GM18507 (cell line): ENCODE results near the gene LIN28A.

Experiments
- DNase-seq: peaks from one replicate; pipeline ENCODE4 v3.0.0; 2011; ENCODE audit warnings: low read depth; ENCODE audit not compliant: insufficient read length; ENCODE audit errors: extremely low spot score
- FAIRE-seq: peaks from 2 replicates; lab custom pipeline; 2011; peaks lifted over from hg19 to GRCh38; lab: Jason Lieb, UNC

LIN28A gene

DNA sequence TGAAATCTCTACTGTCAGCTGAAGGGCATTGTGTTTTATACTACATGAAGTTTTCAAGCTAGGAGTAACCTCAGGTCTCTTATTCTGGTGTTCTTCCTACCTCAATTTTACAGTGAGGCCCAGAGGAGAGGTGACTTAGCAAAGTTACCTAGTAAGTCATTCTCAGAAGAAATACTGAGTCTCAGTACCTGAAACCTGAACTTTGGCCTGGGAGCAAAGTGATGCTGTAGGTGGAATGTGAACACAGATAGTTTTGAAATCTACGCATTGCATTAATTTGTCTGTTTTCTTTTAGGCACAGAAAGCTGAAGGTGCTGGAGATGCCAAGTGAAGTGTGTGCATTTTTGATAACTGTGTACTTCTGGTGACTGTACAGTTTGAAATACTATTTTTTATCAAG is 64.2 kb downstream of the LIN28A start:
- DNase-seq (no peak), FAIRE-seq (no peak)

DNA sequence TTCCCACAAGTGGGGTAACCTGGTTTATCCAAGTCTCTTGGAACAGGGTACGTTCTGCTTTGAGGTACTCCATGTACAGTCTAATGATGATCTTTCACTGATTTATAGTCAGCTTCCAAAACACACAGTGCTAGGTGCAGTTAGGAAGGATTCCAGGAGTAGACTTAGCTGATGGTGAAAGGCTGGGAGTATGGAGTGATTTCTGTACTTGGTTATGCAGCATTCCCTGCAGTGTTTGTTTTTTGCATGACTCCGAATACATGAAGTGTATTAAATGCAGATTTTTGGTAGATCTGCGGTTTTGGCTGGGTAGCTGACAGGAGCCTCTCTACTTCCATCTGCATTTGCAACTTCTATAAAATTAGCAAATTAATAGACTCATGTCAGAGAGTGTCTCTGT is 65.4 kb downstream of the LIN28A start:
- DNase-seq (no peak), FAIRE-seq (no peak)

DNA sequence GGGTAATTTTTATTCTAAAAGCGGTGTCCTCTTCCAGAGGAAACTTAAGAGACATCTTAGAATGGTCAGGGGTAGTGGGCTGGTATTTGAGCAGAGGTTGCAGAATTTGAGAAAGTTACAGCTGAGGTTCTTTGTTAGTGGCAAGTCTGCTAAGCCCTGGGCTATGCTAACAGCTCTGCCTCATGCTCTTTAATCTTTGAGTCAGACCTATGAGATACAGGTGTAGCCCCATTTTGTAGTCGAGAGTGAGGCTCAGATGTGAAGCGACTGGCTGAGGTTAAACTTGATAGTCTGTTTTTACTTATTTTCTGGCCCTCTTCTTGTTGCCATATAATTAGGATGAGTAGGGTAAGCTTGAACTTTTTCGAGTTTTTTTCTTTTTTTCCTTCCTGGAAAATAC is 66.3 kb downstream of the LIN28A start:
- no peak for DNase-seq
- no peak for FAIRE-seq

DNA sequence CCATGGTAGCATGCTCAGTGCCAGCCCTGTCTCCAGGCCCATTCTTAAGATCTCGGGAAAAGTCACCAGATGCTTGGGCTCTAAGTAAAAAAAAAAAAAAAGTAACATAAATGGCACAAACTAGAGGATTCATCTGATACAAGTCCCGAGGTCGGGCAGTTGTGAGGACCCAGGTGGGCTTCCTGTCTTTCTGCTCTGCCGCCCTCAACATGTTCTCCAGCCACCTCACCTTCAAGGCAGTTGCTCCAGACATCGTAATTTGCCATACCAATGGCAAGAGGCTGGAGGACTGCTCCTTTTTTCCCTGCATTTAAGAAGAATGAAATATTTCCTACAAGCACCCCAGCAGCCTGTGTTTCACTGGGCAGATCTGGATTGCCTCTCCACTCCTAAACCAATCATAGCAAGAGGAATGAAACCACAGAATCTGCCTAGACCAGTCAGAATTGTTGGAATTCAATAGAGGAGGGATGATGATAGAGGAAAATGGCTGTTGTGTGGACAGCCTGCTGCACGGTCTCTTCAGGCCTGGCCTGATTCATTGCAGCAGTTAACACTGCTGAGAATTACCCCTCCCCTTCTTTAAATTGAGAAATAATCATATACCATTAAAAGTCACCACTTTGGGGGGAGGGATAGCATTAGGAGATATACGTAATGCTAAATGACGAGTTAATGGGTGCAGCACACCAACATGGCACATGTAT is 67.0 kb downstream of the LIN28A start:
- no peak for DNase-seq
- FAIRE-seq: no peak

DNA sequence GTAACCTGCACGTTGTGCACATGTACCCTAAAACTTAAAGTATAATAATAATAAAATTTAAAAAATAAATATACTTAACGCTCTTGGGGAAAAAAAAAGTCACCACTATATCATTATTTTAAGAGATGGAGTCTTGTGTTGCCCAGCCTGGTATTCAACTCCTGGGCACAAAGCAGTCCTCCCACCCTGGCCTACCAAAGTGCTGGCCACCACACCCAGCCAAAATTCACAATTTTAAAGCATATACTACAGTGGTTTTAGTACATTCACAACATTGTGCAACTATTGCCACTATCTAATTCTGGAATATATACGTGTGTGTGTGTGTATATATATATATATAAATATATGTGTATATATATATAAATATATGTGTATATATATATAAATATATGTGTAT is 67.5 kb downstream of the LIN28A start:
- no peak for FAIRE-seq
- DNase-seq: no peak

DNA sequence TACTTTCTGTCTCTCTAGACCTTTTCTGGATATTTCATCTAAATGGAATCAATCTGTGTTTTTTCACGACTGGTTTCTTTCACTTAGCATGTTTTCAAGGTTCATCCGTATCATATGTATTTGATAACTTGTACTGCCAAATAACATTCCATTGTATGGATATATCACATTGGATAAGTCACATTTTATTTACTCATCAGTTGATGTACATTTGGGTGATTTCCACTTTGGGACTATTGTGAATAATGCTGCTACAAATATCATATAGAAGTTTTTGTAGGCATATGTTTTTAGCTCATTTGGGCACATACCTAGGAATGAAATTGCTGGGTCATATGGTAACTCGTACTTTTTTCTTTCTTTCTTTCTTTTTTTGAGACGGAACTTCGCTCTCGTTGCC is 68.4 kb downstream of the LIN28A start:
- no peak for FAIRE-seq
- DNase-seq: no peak
